ENCODE data around the gene MDK. TPM values are rescaled to one million over a fixed set of nuclear protein-coding genes. Genes with fewer than 3 reads are reported as not detected.
A peak's percentile ranks its signal among the peaks of the same experiment; 100 is the strongest.

The MDK gene
- total and polyA plus RNA-seq, 2 of the 4 experiments (the other 2 are of a cell fraction): 25.8 to 377 TPM

DNA sequence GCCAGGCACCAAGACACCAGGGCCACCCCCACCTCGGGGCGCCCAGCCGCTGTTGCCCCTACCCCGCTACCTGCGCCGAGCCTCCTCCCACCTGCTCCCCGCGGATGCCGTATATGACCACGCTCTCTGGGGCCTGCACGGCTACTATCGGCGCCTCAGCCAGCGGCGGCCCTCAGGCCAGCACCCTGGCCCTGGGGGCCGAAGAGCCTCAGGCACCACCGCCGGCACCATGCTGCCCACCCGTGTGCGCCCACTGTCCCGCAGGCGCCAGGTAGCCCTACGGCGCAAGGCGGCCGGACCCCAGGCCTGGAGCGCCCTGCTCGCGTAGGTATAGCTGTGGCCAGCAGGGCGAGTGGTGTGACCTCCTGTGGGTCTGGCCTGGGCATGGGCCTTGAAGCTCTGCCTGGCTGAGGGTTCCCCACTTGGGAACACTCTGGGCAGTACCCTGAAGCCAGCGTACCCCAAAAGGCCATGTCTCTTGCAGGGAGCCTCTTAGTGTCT is 14.8 kb upstream of the MDK start:
- peak overlapping the region; percentile 55 for H2AK9ac ChIP-seq (replicated peaks; ENCODE audit: low read depth, low read length, poor library complexity)
- no peak overlapping the region for H3K4me2 ChIP-seq (ENCODE audit: low read depth, low read length)
- DNase-seq (no peak), ATAC-seq (ENCODE audit: low read depth) (no peak)
- no peak overlapping the region for H3K18ac ChIP-seq (ENCODE audit: low read depth, low read length)
- peaks cover 15% of the 10 kb centered on the region; the same call in 1 of the 2 replicates for H3K36me3 ChIP-seq (ENCODE audit: control insufficient read depth, insufficient read depth, low read length)
- H3K4ac ChIP-seq (ENCODE audit: low read depth, low read length): no peak overlapping the region
- TF ChIP-seq MAFK (IDR thresholded peaks at IDR 0.05; ENCODE audit: low read depth, low read length) (no peak), CEBPB (IDR thresholded peaks at IDR 0.05; ENCODE audit: low read depth, low read length) (no peak), BHLHE40 (IDR thresholded peaks at IDR 0.05; ENCODE audit: low read depth, low read length) (no peak), POLR2A (IDR thresholded peaks at IDR 0.05; ENCODE audit: low read depth, low read length) (no peak), MAZ (IDR thresholded peaks at IDR 0.05; ENCODE audit: borderline replicate concordance, low read depth, low read length) (no peak), MXI1 (IDR thresholded peaks at IDR 0.05; ENCODE audit: borderline replicate concordance, low read depth, low read length) (no peak), SMC3 (IDR thresholded peaks at IDR 0.05; ENCODE audit: low read depth, low read length) (no peak), RCOR1 (IDR thresholded peaks at IDR 0.05; ENCODE audit: insufficient replicate concordance, low read length) (no peak), RFX5 (IDR thresholded peaks at IDR 0.05; ENCODE audit: low read depth, low read length) (no peak), CHD1 (IDR thresholded peaks at IDR 0.05; ENCODE audit: low read depth, low read length) (no peak), RAD21 (IDR thresholded peaks at IDR 0.05; ENCODE audit: low read length) (no peak), NFE2L2 (IDR thresholded peaks at IDR 0.05; ENCODE audit: low read depth, low read length) (no peak)
- TF ChIP-seq, protein P1, sequence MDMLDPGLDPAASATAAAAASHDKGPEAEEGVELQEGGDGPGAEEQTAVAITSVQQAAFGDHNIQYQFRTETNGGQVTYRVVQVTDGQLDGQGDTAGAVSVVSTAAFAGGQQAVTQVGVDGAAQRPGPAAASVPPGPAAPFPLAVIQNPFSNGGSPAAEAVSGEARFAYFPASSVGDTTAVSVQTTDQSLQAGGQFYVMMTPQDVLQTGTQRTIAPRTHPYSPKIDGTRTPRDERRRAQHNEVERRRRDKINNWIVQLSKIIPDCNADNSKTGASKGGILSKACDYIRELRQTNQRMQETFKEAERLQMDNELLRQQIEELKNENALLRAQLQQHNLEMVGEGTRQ (IDR thresholded peaks at IDR 0.05; ENCODE audit: low read depth, low read length): no peak
- TF ChIP-seq, protein P2, sequence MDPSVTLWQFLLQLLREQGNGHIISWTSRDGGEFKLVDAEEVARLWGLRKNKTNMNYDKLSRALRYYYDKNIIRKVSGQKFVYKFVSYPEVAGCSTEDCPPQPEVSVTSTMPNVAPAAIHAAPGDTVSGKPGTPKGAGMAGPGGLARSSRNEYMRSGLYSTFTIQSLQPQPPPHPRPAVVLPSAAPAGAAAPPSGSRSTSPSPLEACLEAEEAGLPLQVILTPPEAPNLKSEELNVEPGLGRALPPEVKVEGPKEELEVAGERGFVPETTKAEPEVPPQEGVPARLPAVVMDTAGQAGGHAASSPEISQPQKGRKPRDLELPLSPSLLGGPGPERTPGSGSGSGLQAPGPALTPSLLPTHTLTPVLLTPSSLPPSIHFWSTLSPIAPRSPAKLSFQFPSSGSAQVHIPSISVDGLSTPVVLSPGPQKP (IDR thresholded peaks at IDR 0.05; ENCODE audit: borderline replicate concordance, low read depth, low read length): no peak
- H3K56ac ChIP-seq (ENCODE audit: extremely low read depth, insufficient read depth, low read length): no peak overlapping the region
- CTCF ChIA-PET: no interaction called here
- dilution Hi-C loops (cut with HindIII; ENCODE audit: low sequenced_read_pairs, unreplicated experiment) (no loop called here), in situ Hi-C loops (cut with MboI; ENCODE audit: low sequenced_read_pairs) (no loop called here), intact Hi-C loops (cut with micrococcal nuclease) (no loop called here)
- H3K79me1 ChIP-seq (ENCODE audit: low read depth in 1 of 2, low read length in 2 of 2): peaks cover 18 to 64% of the 10 kb centered on the region in 2 experiments
- H2AK5ac ChIP-seq (ENCODE audit: low read depth, low read length): no peak overlapping the region
- H3K27me3 ChIP-seq (ENCODE audit: control insufficient read depth, insufficient read depth, low read length): no peaks in the 10 kb centered on the region
- H3K14ac ChIP-seq (replicated peaks; ENCODE audit: low read depth, low read length): no peak overlapping the region
- no peak overlapping the region for H3K27ac ChIP-seq (ENCODE audit: insufficient read depth, low read length)
- H4K5ac ChIP-seq (ENCODE audit: low read depth, low read length): no peak overlapping the region
- H4K91ac ChIP-seq (ENCODE audit: insufficient read depth, low read depth, low read length): no peak overlapping the region
- H2BK15ac ChIP-seq (ENCODE audit: low read depth, low read length): no peak overlapping the region
- peaks cover 9% of the 10 kb centered on the region; the same call in 1 of the 2 replicates for H3K9me1 ChIP-seq (ENCODE audit: insufficient read depth, low read length)
- no TSS peak for BruUV-seq (replicated peaks)
- peaks cover 31% of the 10 kb centered on the region for H3K4me1 ChIP-seq (ENCODE audit: control insufficient read depth, insufficient read depth, low read length)
- H2AFZ ChIP-seq (replicated peaks; ENCODE audit: low read length, poor library complexity): no peak overlapping the region
- H2BK5ac ChIP-seq (ENCODE audit: low read depth, low read length, poor library complexity, severe bottlenecking): no peak overlapping the region
- POLR2A ChIA-PET (ENCODE audit: unreplicated experiment): no interaction called here
- no peak overlapping the region for H3K23ac ChIP-seq (ENCODE audit: low read depth, low read length)
- H3K9me3 ChIP-seq (ENCODE audit: control insufficient read depth, insufficient read depth, low read length): no peaks in the 10 kb centered on the region
- H2BK20ac ChIP-seq (ENCODE audit: low read depth, low read length): no peak overlapping the region
- no peak overlapping the region for H4K8ac ChIP-seq (ENCODE audit: low read depth in 2 of 2, low read length in 2 of 2)
- H3K9ac ChIP-seq (ENCODE audit: low read depth, low read length): no peak overlapping the region
- WGBS, 2 experiments (ENCODE audit: extremely low coverage in 2 of 2, insufficient read length in 1 of 2): 95% methylated on average over 24 of the region's 31 CpGs; no CpG with 5 or more reads in 1 of the 2 experiments
- H3K4me3 ChIP-seq (ENCODE audit: insufficient read depth, low read depth, low read length): no peak overlapping the region
- H4K20me1 ChIP-seq (ENCODE audit: insufficient read depth, low read length): peaks cover 31% of the 10 kb centered on the region
- no peak overlapping the region for H2BK120ac ChIP-seq (ENCODE audit: low read depth, low read length)

All from IMR-90 (cell line).